K562 (cell line): ENCODE results near the gene DNAJA1. TPM values are rescaled to one million over a fixed set of nuclear protein-coding genes. Genes with fewer than 3 reads are reported as not detected.
A peak's percentile ranks its signal among the peaks of the same experiment; 100 is the strongest.

Experiments
- FOXP1 ChIP-seq: sonication (generic); formaldehyde crosslinking; IDR thresholded peaks from 2 replicates; pipeline ENCODE4 v1.8.0; 2022; ENCODE audit warnings: mild to moderate bottlenecking, missing genetic modification reagents
- MED1 ChIP-seq: sonication (generic); formaldehyde crosslinking; IDR thresholded peaks from 2 replicates; pipeline ENCODE4 v1.8.1; 2023; ENCODE audit warnings: missing genetic modification reagents, borderline replicate concordance
- PYGO2 ChIP-seq: fragments of 450-650 bp; IDR thresholded peaks from 2 replicates; pipeline ENCODE4 v1.6.1; 2016; ENCODE audit warnings: mild to moderate bottlenecking, missing genetic modification characterization, moderate library complexity, missing compliant biosample characterization
- SMAD2 ChIP-seq: fragments of 150-350 bp; IDR thresholded peaks from 2 replicates; pipeline ENCODE4 v1.6.1; 2014; ENCODE audit warnings: low read depth, mild to moderate bottlenecking, low read length
- STAT6 ChIP-seq: sonication (generic); formaldehyde crosslinking; IDR thresholded peaks from 2 replicates; pipeline ENCODE4 v1.8.1; 2023; ENCODE audit warnings: mild to moderate bottlenecking, missing genetic modification reagents
- ZBTB40 ChIP-seq, 2 experiments: fragments of 450-650 bp in 1 of 2; sonication (generic) in 1 of 2; formaldehyde crosslinking in 1 of 2; IDR thresholded peaks; 2 replicates each; pipeline versions ENCODE4 v1.7.1 to v1.9.0; 2016 to 2022; ENCODE audit warnings: inconsistent platforms in 1 of 2, mild to moderate bottlenecking in 1 of 2, missing genetic modification reagents in 1 of 2
- ZNF609 ChIP-seq: sonication (generic); formaldehyde crosslinking; IDR thresholded peaks from 2 replicates; pipeline ENCODE4 v1.8.1; 2023; ENCODE audit warnings: missing genetic modification reagents, mild to moderate bottlenecking, borderline replicate concordance
- polyA plus RNA-seq, 8 experiments: library from polyadenylated mRNA; depleted of rRNA in 4 of 8; stranded (reverse) in 5 of 8; unstranded in 3 of 8; fragments of >200 nt; fragmentation: Nextera tagmentation in 2 of 8; fragmentation: Illumina TruSeq in 1 of 8; extraction: Ambion mirVana in 2 of 8; extraction: Trizol in 1 of 8; gene quantifications; 2 replicates each; pipeline versions ENCODE4 v1.2.1 to v1.2.3, GENCODE V29; 2011 to 2014; ENCODE audit warnings: inconsistent platforms in 1 of 8, missing spikeins in 1 of 8
- total RNA-seq, 7 experiments: library from RNA; depleted of rRNA in 6 of 7; stranded (reverse); fragments of >200 nt in 6 of 7; fragmentation: Illumina TruSeq in 2 of 7; extraction: Trizol in 2 of 7; gene quantifications; 2 replicates each; pipeline versions ENCODE4 v1.2.1 to v1.2.3, GENCODE V29; 2011 to 2021; ENCODE audit warnings: low replicate concordance in 1 of 7

Gene DNAJA1
- total and polyA plus RNA-seq, 9 of the 15 experiments (the other 6 are each of a cell fraction or from before 2014, with no cell fraction given) = 109 to 359 (median 175) TPM

- no peak for TF ChIP-seq ZNF609
- no peak for TF ChIP-seq PYGO2 (tag)
- TF ChIP-seq SMAD2 = no peak
- TF ChIP-seq MED1 (CRISPR knock-in tag) = no peak
- TF ChIP-seq STAT6 (CRISPR knock-in tag) = 0 out of 2 replicates have a peak, but pooled peaks have one; percentile 33
- TF ChIP-seq FOXP1 (CRISPR knock-in tag) = no peak
- TF ChIP-seq ZBTB40 (IDR thresholded peaks at IDR 0.05) = peak; percentile 97
- no peak for TF ChIP-seq ZBTB40 (CRISPR knock-in tag; IDR thresholded peaks at IDR 0.05)
These were observed 51.3 kb downstream of the DNAJA1 start, which contains the start of gene SMU1 (continued) for GRCh38 chr9:33076046-33077004.
